ENCODE data around the gene DMKN. TPM values are rescaled to one million over a fixed set of nuclear protein-coding genes. Genes with fewer than 3 reads are reported as not detected.

The DMKN gene
- total and polyA plus RNA-seq, 9 of the 15 experiments (the other 6 are each of a cell fraction or from before 2014, with no cell fraction given) = 0.36 to 0.53 TPM; not detected in 7

- Histone ChIP-seq H3K4me2 (ENCODE audit: insufficient read depth, low read length) (no peak overlapping the region), H3K9me3 (replicated peaks; ENCODE audit: control insufficient read depth, insufficient read depth, low read depth, low read length) (no peaks in the 10 kb centered on the region), H4K20me1 (replicated peaks; ENCODE audit: control insufficient read depth, insufficient read depth, low read length) (0 out of 2 replicates have a peak, but pooled peaks cover 10% of the 10 kb centered on the region), H3K79me2 (ENCODE audit: control insufficient read depth, insufficient read depth, low read length) (no peaks in the 10 kb centered on the region), H2AFZ (ENCODE audit: low read depth, low read length) (no peak overlapping the region), H3K4me3 (no peak overlapping the region), H3K27ac (ENCODE audit: extremely low read depth, low read depth, low read length) (no peak overlapping the region), H3K4me1 (replicated peaks in 1 of 2; ENCODE audit: control insufficient read depth in 2 of 2, insufficient read depth in 2 of 2, low read length in 2 of 2) (no peaks in the 10 kb centered on the region), H3K27me3 (ENCODE audit: control insufficient read depth in 2 of 2, insufficient read depth in 2 of 2, low read length in 2 of 2) (peaks cover 34 to 37% of the 10 kb centered on the region in 2 experiments), H3K9ac (ENCODE audit: insufficient read depth in 1 of 2, low read depth in 2 of 2, low read length in 2 of 2) (no peak overlapping the region), H3K36me3 (ENCODE audit: control insufficient read depth, insufficient read depth, low read length) (no peaks in the 10 kb centered on the region), H3K9me1 (ENCODE audit: control insufficient read depth, insufficient read depth, low read length) (no peaks in the 10 kb centered on the region)
- ChIA-PET POLR2A (interaction anchor here (0.8 to 1.0 kb wide), 2 partner anchors 26 to 116 kb away, joined by 3 read pairs; no protein-coding TSS in a partner anchor), CTCF (ENCODE audit: low intra/inter-chr PET ratio) (interaction anchor here (4.2 kb wide), 1 partner anchor 116 kb away, joined by 34 read pairs; no protein-coding TSS in a partner anchor)
- no TSS peak for BruUV-seq (replicated peaks)
- intact Hi-C loops (cut with micrococcal nuclease) = loop anchor here (1.0 kb wide), 1 partner anchor 116 kb away; no protein-coding TSS in a partner anchor
- ATAC-seq (peak; percentile 88), FAIRE-seq (peak; percentile 74), DNase-seq (ENCODE audit: extremely low read depth in 1 of 4, low spot score in 3 of 4) (peak in 3 of 4 experiments; percentile 45 to 51 (median 47))
- in situ Hi-C loops (cut with MboI) = loop anchor here (10.0 kb wide), 1 partner anchor 194 kb away; no protein-coding TSS in a partner anchor
- WGBS (ENCODE audit: insufficient coverage, low coverage, missing lambda C conversion rate) = 4% methylated on average over 2 of the region's 2 CpGs
- TF ChIP-seq REST (IDR thresholded peaks at IDR 0.05; ENCODE audit: borderline replicate concordance) = peak; percentile 87
- no peak for TF ChIP-seq REST (CRISPR knock-in tag; IDR thresholded peaks at IDR 0.05; ENCODE audit: low read depth)
- peak; percentile 46; the same call in 1 of the 2 replicates for TF ChIP-seq STAG1 (CRISPR knock-in tag; IDR thresholded peaks at IDR 0.05; ENCODE audit: borderline replicate concordance)
- TF ChIP-seq HNRNPK (IDR thresholded peaks at IDR 0.05; ENCODE audit: low read depth, low read length, poor library complexity, severe bottlenecking) = no peak
- no peak for TF ChIP-seq BCOR (IDR thresholded peaks at IDR 0.05)
- TF ChIP-seq ZEB2 (IDR thresholded peaks at IDR 0.05) = no peak
- TF ChIP-seq RAD21 (CRISPR knock-in tag; conservative IDR thresholded peaks at IDR 0.05 in 1 of 2, IDR thresholded peaks at IDR 0.05 in 1 of 2) = peak; percentile 85 to 89
- no peak for TF ChIP-seq SREBF1 (IDR thresholded peaks at IDR 0.05; ENCODE audit: borderline replicate concordance, low read depth, low read length)
- peak; percentile 45; the same call in 1 of the 2 replicates for TF ChIP-seq CTBP1 (IDR thresholded peaks at IDR 0.05; ENCODE audit: borderline replicate concordance)
- peak; percentile 69; the same call in 1 of the 2 replicates for TF ChIP-seq NR2C1 (IDR thresholded peaks at IDR 0.05)
- TF ChIP-seq NR2C1 (tag; IDR thresholded peaks at IDR 0.05) = peak; percentile 92
- peak; percentile 31; the same call in 1 of the 2 replicates for TF ChIP-seq FOSL1 (tag; conservative IDR thresholded peaks at IDR 0.05)
- TF ChIP-seq SMC3 (conservative IDR thresholded peaks at IDR 0.05; ENCODE audit: insufficient read depth, low read depth, low read length) = peak; percentile 72
- peak; percentile 40; the same call in 1 of the 2 replicates for TF ChIP-seq ESRRA (IDR thresholded peaks at IDR 0.05; ENCODE audit: borderline replicate concordance, low read depth)
Observed at GRCh38 chr19:35468637-35469036, 44.8 kb downstream of the DMKN start.
